H9 (cell line): ENCODE results near the gene C6orf47. TPM values are rescaled to one million over a fixed set of nuclear protein-coding genes. Genes with fewer than 3 reads are reported as not detected.
A peak's percentile ranks its signal among the peaks of the same experiment; 100 is the strongest.

ENCODE experiments used
- DNase-seq: peaks from one replicate; pipeline ENCODE4 v3.0.0-alpha.2; 2017
- H2AFZ ChIP-seq: one replicate; pipeline ENCODE4 v1.6.1; 2013; ENCODE audit warnings: mild to moderate bottlenecking, low read length, control low read depth, moderate library complexity
- H2AK5ac ChIP-seq: 2 replicates; pipeline ENCODE4 v1.6.1; 2013; ENCODE audit warnings: low read length, control low read depth, mixed read lengths; ENCODE audit not compliant: insufficient read length
- H2BK120ac ChIP-seq: one replicate; pipeline ENCODE4 v1.6.1; 2013; ENCODE audit warnings: low read depth, mild to moderate bottlenecking, low read length, control low read depth, inconsistent platforms; ENCODE audit not compliant: poor library complexity, severe bottlenecking
- H2BK12ac ChIP-seq: 2 replicates; pipeline ENCODE4 v1.6.1; 2013; ENCODE audit warnings: low read length, control low read depth, mixed read lengths, low read depth; ENCODE audit not compliant: insufficient read length
- H2BK15ac ChIP-seq: 2 replicates; pipeline ENCODE4 v1.6.1; 2013; ENCODE audit warnings: low read depth, low read length, control low read depth
- H2BK20ac ChIP-seq: one replicate; pipeline ENCODE4 v1.6.1; 2013; ENCODE audit warnings: low read depth, mild to moderate bottlenecking, low read length, control low read depth, inconsistent platforms; ENCODE audit not compliant: poor library complexity, severe bottlenecking
- H2BK5ac ChIP-seq: 2 replicates; pipeline ENCODE4 v1.6.1; 2013; ENCODE audit warnings: low read length, control low read depth, mixed read lengths; ENCODE audit not compliant: insufficient read length
- H3K14ac ChIP-seq: 2 replicates; pipeline ENCODE4 v1.6.1; 2013; ENCODE audit warnings: low read length, control low read depth; ENCODE audit not compliant: insufficient read depth
- H3K18ac ChIP-seq: 2 replicates; pipeline ENCODE4 v1.6.1; 2013; ENCODE audit warnings: low read depth, mild to moderate bottlenecking, mixed read lengths, low read length, control low read depth; ENCODE audit not compliant: insufficient read length
- H3K23ac ChIP-seq: 2 replicates; pipeline ENCODE4 v1.6.1; 2013; ENCODE audit warnings: low read length, control low read depth, mixed read lengths, low read depth; ENCODE audit not compliant: insufficient read length
- H3K23me2 ChIP-seq: 2 replicates; pipeline ENCODE4 v1.6.1; 2013; ENCODE audit warnings: low read depth, mild to moderate bottlenecking, mixed read lengths, low read length, control low read depth; ENCODE audit not compliant: insufficient read length, poor library complexity, severe bottlenecking
- H3K27ac ChIP-seq: 2 replicates; pipeline ENCODE4 v1.5.1; 2013; ENCODE audit warnings: low read length, control low read depth, mixed read lengths, low read depth; ENCODE audit not compliant: insufficient read length
- H3K27me3 ChIP-seq: 2 replicates; pipeline ENCODE4 v1.6.1; 2013; ENCODE audit warnings: low read length, control low read depth, inconsistent platforms; ENCODE audit not compliant: insufficient read depth
- H3K4ac ChIP-seq: 2 replicates; pipeline ENCODE4 v1.6.1; 2013; ENCODE audit warnings: low read depth, mild to moderate bottlenecking, control low read depth, inconsistent platforms, low read length, moderate library complexity
- H3K4me1 ChIP-seq: 2 replicates; pipeline ENCODE4 v1.6.1; 2013; ENCODE audit warnings: low read length, control low read depth, inconsistent platforms; ENCODE audit not compliant: insufficient read depth
- H3K4me2 ChIP-seq: 2 replicates; pipeline ENCODE4 v1.6.1; 2013; ENCODE audit warnings: low read length, control low read depth, mixed read lengths; ENCODE audit not compliant: insufficient read length, insufficient read depth
- H3K56ac ChIP-seq: 2 replicates; pipeline ENCODE4 v1.6.1; 2013; ENCODE audit warnings: low read depth, mild to moderate bottlenecking, mixed read lengths, low read length, control low read depth; ENCODE audit not compliant: insufficient read length
- H3K79me1 ChIP-seq: 2 replicates; pipeline ENCODE4 v1.6.1; 2013; ENCODE audit warnings: low read depth, mild to moderate bottlenecking, moderate library complexity, low read length, control low read depth, inconsistent platforms; ENCODE audit not compliant: insufficient read depth, poor library complexity, severe bottlenecking
- H3K79me2 ChIP-seq: 2 replicates; pipeline ENCODE4 v1.6.1; 2013; ENCODE audit warnings: low read length, control low read depth, inconsistent platforms; ENCODE audit not compliant: insufficient read depth
- H3K9ac ChIP-seq: 2 replicates; pipeline ENCODE4 v1.6.1; 2013; ENCODE audit warnings: low read length, control low read depth, mixed read lengths; ENCODE audit not compliant: insufficient read length; ENCODE audit errors: extremely low read depth
- H3K9me3 ChIP-seq: one replicate; pipeline ENCODE4 v1.6.1; 2013; ENCODE audit warnings: low read depth, low read length, inconsistent platforms; ENCODE audit not compliant: control insufficient read depth
- H3T11ph ChIP-seq: one replicate; pipeline ENCODE4 v1.6.1; 2013; ENCODE audit warnings: mild to moderate bottlenecking, low read length, control low read depth, inconsistent platforms
- H4K20me1 ChIP-seq: one replicate; pipeline ENCODE4 v1.6.1; 2013; ENCODE audit not compliant: control insufficient read depth, insufficient read length, insufficient read depth
- H4K5ac ChIP-seq: 2 replicates; pipeline ENCODE4 v1.6.1; 2013; ENCODE audit warnings: low read depth, mild to moderate bottlenecking, mixed read lengths, low read length, control low read depth; ENCODE audit not compliant: insufficient read length
- H4K8ac ChIP-seq: replicated peaks from 2 replicates; pipeline ENCODE4 v1.6.1; 2013; ENCODE audit warnings: low read length, control low read depth, mixed read lengths, low read depth; ENCODE audit not compliant: insufficient read length
- H4K91ac ChIP-seq: 2 replicates; pipeline ENCODE4 v1.6.1; 2013; ENCODE audit warnings: low read depth, mild to moderate bottlenecking, moderate library complexity, mixed read lengths, low read length, control low read depth; ENCODE audit not compliant: insufficient read length
- H3K27ac Mint-ChIP-seq, 3 experiments: 2 replicates in 2 of 3; 3 replicates in 1 of 3; pipeline ENCODE4 v1.8.0; 2020 to 2021; ENCODE audit warnings: mixed read lengths in 3 of 3, mild to moderate bottlenecking in 1 of 3, moderate library complexity in 1 of 3
- H3K27me3 Mint-ChIP-seq: 2 replicates; pipeline ENCODE4 v1.8.0; 2021; ENCODE audit warnings: low read depth, mild to moderate bottlenecking, moderate library complexity, mixed read lengths
- H3K36me3 Mint-ChIP-seq, 3 experiments: 2 replicates in 2 of 3; 3 replicates in 1 of 3; pipeline ENCODE4 v1.8.0; 2020 to 2021; ENCODE audit warnings: low read depth in 3 of 3, mixed read lengths in 3 of 3; ENCODE audit not compliant: insufficient read depth in 1 of 3
- H3K4me1 Mint-ChIP-seq, 2 experiments: 2 replicates each; pipeline ENCODE4 v1.8.0; 2020; ENCODE audit warnings: mixed read lengths in 2 of 2
- H3K4me3 Mint-ChIP-seq, 2 experiments: 2 replicates in 1 of 2; 3 replicates in 1 of 2; pipeline ENCODE4 v1.8.0; 2020 to 2021; ENCODE audit warnings: mild to moderate bottlenecking in 2 of 2, mixed read lengths in 2 of 2, moderate library complexity in 1 of 2
- H3K9me3 Mint-ChIP-seq, 2 experiments: 2 replicates in 1 of 2; 3 replicates in 1 of 2; pipeline ENCODE4 v1.8.0; 2020; ENCODE audit warnings: mild to moderate bottlenecking in 2 of 2, mixed read lengths in 2 of 2, moderate library complexity in 1 of 2
- CTCF ChIP-seq: fragments of 200-600 bp; sonication (generic); conservative IDR thresholded peaks from 3 replicates; pipeline ENCODE4 v1.8.0; 2021; ENCODE audit warnings: antibody characterized with exemption, mild to moderate bottlenecking
- WGBS: extraction: QIAGEN DNeasy Blood & Tissue Kit; methylation state at CpG from one replicate; pipeline ENCODE4 v1.1.7; 2013; ENCODE audit warnings: missing lambda C conversion rate, low lambda C conversion rate, mixed read lengths; ENCODE audit not compliant: insufficient read length; ENCODE audit errors: extremely low coverage; 5-methylcytosine and 5-hydroxymethylcytosine counted together
- total RNA-seq: library from RNA; stranded (reverse); gene quantifications from 2 replicates; pipeline ENCODE4 v1.2.1, GENCODE V29; 2021

Gene C6orf47
- total RNA-seq, 1 experiment from 2014 or later = 19.0 TPM

- Histone ChIP-seq H3K27me3 (no peaks in the 10 kb centered on the region), H3K18ac (no peak within 1 kb of the TSS), H4K8ac (no peak within 1 kb of the TSS), H3K9ac (no peak within 1 kb of the TSS), H3K79me2 (peaks cover 2% of the 10 kb centered on the region; the same call in 1 of the 2 replicates), H3K23me2 (peaks cover 6% of the 10 kb centered on the region), H2BK20ac (no peak within 1 kb of the TSS), H2BK5ac (no peak within 1 kb of the TSS), H2BK15ac (no peak within 1 kb of the TSS), H2BK12ac (no peak within 1 kb of the TSS), H3K27ac (no peak within 1 kb of the TSS), H2AK5ac (no peak within 1 kb of the TSS), H4K20me1 (no peaks in the 10 kb centered on the region), H3K4ac (no peak within 1 kb of the TSS), H4K5ac (no peak within 1 kb of the TSS), H2BK120ac (no peak within 1 kb of the TSS), H3K9me3 (no peaks in the 10 kb centered on the region), H3K4me1 (peaks cover 4% of the 10 kb centered on the region; the same call in 1 of the 2 replicates), H3K14ac (no peak within 1 kb of the TSS), H4K91ac (no peak within 1 kb of the TSS), H3K79me1 (peaks cover 5% of the 10 kb centered on the region), H3K23ac (no peak within 1 kb of the TSS), H3K56ac (no peak within 1 kb of the TSS), H3T11ph (no peak within 1 kb of the TSS), H2AFZ (no peak within 1 kb of the TSS), H3K4me2 (no peak within 1 kb of the TSS)
- TF ChIP-seq CTCF = no peak
- H3K9me3 Mint-ChIP-seq = no peaks in the 10 kb centered on the region; a peak in 1 of 5 replicates
- no peak within 1 kb of the TSS for H3K4me3 Mint-ChIP-seq
- peak within 1 kb of the TSS in 1 of 3 experiments; percentile 54; a peak in 1 of 7 replicates for H3K27ac Mint-ChIP-seq
- WGBS = no CpG with 5 or more reads among the region's 3 CpGs
- peaks cover 3% of the 10 kb centered on the region; the same call in 1 of the 2 replicates for H3K27me3 Mint-ChIP-seq
- no peaks in the 10 kb centered on the region for H3K36me3 Mint-ChIP-seq
- peaks cover 18 to 21% of the 10 kb centered on the region in 2 experiments for H3K4me1 Mint-ChIP-seq
- no peak for DNase-seq
Observed at GRCh38 chr6:31706599-31706998, 46.0 kb upstream of the C6orf47 start, which contains the start of gene LY6G6F. Gene LY6G6F (plus strand): TSS chr6:31706866. CDS start chr6:31706907, 41 bp downstream.
